Tibial nerve (tissue), 4 donors: ENCODE results near the gene NFIB. TPM values are rescaled to one million over a fixed set of nuclear protein-coding genes. Genes with fewer than 3 reads are reported as not detected.

Experiments used
- DNase-seq, 2 donors: peaks; one replicate each; pipeline ENCODE4 v3.0.0-alpha.2; 2019; ENCODE audit warnings: low spot score in 2 of 2
- H3K27ac ChIP-seq, 4 donors: fragments of 200-600 bp; sonication (generic) in 3 of 4; one replicate each; pipeline ENCODE4 v1.5.1; 2017 to 2019; ENCODE audit warnings: mild to moderate bottlenecking in 1 of 4
- H3K27me3 ChIP-seq, 2 donors: fragments of 200-600 bp; sonication (generic) in 1 of 2; one replicate each; pipeline versions ENCODE4 v1.5.1 to v1.6.0; 2017 to 2019
- H3K36me3 ChIP-seq, 3 donors: fragments of 200-600 bp; sonication (generic); one replicate each; pipeline ENCODE4 v1.5.1; 2018 to 2019
- H3K4me1 ChIP-seq, 4 donors: fragments of 200-600 bp; sonication (generic) in 3 of 4; one replicate each; pipeline ENCODE4 v1.5.1; 2017 to 2019
- H3K4me3 ChIP-seq, 4 donors: fragments of 200-600 bp; sonication (generic) in 3 of 4; one replicate each; pipeline ENCODE4 v1.5.1; 2017 to 2019; ENCODE audit warnings: mild to moderate bottlenecking in 1 of 4, moderate library complexity in 1 of 4
- H3K9me3 ChIP-seq, 4 donors: fragments of 200-600 bp; sonication (generic) in 3 of 4; one replicate each; pipeline ENCODE4 v1.5.1; 2017 to 2019
- EP300 ChIP-seq, 2 donors: sonication (generic); formaldehyde crosslinking; IDR thresholded peaks; one replicate each; pipeline ENCODE4 v1.6.1; 2017; ENCODE audit warnings: antibody characterized with exemption in 2 of 2, mild to moderate bottlenecking in 1 of 2
- POLR2A ChIP-seq, 2 donors: fragments of 450-650 bp; IDR thresholded peaks; one replicate each; pipeline ENCODE4 v1.6.1; 2017; ENCODE audit warnings: antibody characterized with exemption in 2 of 2, mild to moderate bottlenecking in 2 of 2, moderate library complexity in 2 of 2
- WGBS, 2 donors: methylation state at CpG; one replicate each; pipeline ENCODE4 v1.1.5; 2018; 5-methylcytosine and 5-hydroxymethylcytosine counted together
- total RNA-seq, 4 donors: library from RNA; depleted of rRNA; stranded (reverse); fragments of >200 nt; gene quantifications; one replicate each; pipeline ENCODE4 v1.1.0, GENCODE V29; 2016
- TF ChIP-seq, protein P1 (sequence below), 5 experiments: fragments of 200-600 bp in 3 of 5; fragments of 450-650 bp in 2 of 5; sonication (generic) in 3 of 5; IDR thresholded peaks; one replicate each; pipeline ENCODE4 v1.5.1; 2016 to 2019; ENCODE audit warnings: antibody characterized with exemption in 5 of 5, mild to moderate bottlenecking in 3 of 5, moderate library complexity in 2 of 5

Gene NFIB
- total RNA-seq, 4 donors from 2014 or later: 52.1 to 125 (median 78.1) TPM

DNA sequence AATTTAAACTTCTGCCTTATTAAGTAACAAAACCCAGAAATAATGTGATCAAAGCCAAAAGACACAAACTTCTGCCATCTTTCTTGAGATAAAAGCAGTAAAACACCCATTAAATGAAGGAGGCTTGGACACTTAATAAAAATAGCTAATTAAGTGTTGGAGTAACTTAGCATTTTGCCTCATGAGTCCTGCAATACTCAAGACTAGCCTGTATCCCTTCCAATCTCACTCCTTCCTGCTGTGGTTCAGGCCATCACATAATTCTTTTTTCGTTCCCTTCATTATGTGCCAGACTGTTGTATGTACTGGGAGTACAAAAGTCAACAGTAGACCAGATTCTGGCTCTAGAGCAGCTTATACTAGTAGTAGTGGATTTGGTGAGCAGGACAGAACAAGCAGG, 250.2 kb downstream of the NFIB start:
- H3K4me3 ChIP-seq: no peak overlapping the region
- H3K36me3 ChIP-seq: no peaks in the 10 kb centered on the region
- no peak overlapping the region for H3K27ac ChIP-seq
- no peaks in the 10 kb centered on the region for H3K27me3 ChIP-seq
- WGBS, 2 donors: 91% methylated on average over 1 of the region's 1 CpG
- TF ChIP-seq EP300 (IDR thresholded peaks at IDR 0.05): no peak
- TF ChIP-seq POLR2A (IDR thresholded peaks at IDR 0.05): no peak
- TF ChIP-seq, protein P1, sequence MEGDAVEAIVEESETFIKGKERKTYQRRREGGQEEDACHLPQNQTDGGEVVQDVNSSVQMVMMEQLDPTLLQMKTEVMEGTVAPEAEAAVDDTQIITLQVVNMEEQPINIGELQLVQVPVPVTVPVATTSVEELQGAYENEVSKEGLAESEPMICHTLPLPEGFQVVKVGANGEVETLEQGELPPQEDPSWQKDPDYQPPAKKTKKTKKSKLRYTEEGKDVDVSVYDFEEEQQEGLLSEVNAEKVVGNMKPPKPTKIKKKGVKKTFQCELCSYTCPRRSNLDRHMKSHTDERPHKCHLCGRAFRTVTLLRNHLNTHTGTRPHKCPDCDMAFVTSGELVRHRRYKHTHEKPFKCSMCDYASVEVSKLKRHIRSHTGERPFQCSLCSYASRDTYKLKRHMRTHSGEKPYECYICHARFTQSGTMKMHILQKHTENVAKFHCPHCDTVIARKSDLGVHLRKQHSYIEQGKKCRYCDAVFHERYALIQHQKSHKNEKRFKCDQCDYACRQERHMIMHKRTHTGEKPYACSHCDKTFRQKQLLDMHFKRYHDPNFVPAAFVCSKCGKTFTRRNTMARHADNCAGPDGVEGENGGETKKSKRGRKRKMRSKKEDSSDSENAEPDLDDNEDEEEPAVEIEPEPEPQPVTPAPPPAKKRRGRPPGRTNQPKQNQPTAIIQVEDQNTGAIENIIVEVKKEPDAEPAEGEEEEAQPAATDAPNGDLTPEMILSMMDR (IDR thresholded peaks at IDR 0.05): no peak
- no peak for DNase-seq
- H3K4me1 ChIP-seq: no peaks in the 10 kb centered on the region
- no peaks in the 10 kb centered on the region for H3K9me3 ChIP-seq

DNA sequence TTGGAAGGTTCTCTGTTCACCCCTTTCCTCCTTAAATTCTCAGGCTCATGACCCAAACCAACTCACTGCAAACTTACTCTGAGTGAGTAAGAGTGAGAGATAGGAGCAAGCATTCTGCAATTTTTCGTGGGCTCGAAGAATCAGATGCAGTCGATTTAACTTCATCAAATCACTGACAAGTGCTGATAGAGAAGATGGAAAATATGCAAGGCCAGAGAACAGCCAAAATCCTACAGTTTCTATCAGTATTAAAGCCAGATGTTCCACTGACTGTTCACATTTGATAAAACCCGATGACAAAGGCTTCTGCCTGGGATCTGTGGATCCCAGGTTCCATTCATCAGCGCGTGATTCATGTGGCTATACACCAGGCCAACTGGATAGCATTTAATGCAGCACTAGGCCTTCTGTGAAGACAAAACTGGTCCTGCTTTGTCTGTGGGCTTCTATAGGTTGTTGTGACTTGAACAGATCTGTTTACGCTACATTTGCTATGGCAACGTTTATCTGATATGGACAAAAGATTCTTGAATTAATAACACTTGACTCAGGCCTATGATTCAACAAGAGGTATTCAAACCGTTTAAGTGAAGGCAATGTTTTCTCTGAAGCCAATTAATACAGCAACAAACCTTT, 251.2 kb downstream of the NFIB start:
- Histone ChIP-seq H3K27ac (no peak overlapping the region), H3K9me3 (no peaks in the 10 kb centered on the region), H3K36me3 (no peaks in the 10 kb centered on the region), H3K4me3 (no peak overlapping the region), H3K4me1 (no peaks in the 10 kb centered on the region), H3K27me3 (no peaks in the 10 kb centered on the region)
- DNase-seq: no peak
- no peak for TF ChIP-seq EP300 (IDR thresholded peaks at IDR 0.05)
- TF ChIP-seq POLR2A (IDR thresholded peaks at IDR 0.05): no peak
- TF ChIP-seq, protein P1 (IDR thresholded peaks at IDR 0.05): no peak
- WGBS, 2 donors: 74 to 77% methylated on average over 9 of the region's 9 CpGs

DNA sequence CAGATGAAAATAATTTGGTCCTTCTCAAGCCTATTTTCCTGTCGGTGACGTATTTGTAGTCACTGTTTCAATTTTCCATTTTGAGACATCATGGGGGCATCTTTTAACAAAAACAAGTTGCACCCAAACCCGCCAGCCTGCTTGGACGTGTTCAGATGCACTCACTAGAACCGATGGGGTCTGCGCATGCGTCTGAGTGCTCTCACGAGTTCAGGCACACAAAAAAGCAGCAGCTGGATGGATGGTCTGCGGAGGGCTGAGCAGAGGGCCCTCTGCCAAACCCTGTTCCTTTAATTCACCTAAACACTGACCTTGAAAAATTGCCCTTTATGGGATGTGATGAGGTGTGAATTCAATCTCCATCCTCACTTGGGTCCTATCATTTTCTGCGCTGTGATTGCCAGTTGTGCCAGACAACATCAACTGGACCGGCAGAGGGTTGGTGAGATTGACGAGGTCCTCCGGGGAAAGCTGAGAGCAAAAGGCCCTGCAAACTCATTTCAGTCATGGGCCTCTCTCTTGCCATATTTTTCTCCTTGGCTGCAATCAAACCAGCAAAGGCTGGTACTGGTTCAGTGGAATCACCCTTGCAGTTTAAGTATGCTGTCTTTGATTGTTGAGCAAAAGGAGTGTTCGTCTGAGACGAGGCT, 251.9 kb downstream of the NFIB start:
- DNase-seq: no peak
- Histone ChIP-seq H3K4me1 (no peaks in the 10 kb centered on the region), H3K27ac (no peak overlapping the region), H3K36me3 (no peaks in the 10 kb centered on the region), H3K27me3 (no peaks in the 10 kb centered on the region), H3K4me3 (no peak overlapping the region), H3K9me3 (no peaks in the 10 kb centered on the region)
- 81 to 85% methylated on average over 15 of the region's 15 CpGs for whole genome bisulfite sequencing, 2 donors
- TF ChIP-seq EP300 (IDR thresholded peaks at IDR 0.05) (no peak), POLR2A (IDR thresholded peaks at IDR 0.05) (no peak)
- TF ChIP-seq, protein P1 (IDR thresholded peaks at IDR 0.05): no peak

DNA sequence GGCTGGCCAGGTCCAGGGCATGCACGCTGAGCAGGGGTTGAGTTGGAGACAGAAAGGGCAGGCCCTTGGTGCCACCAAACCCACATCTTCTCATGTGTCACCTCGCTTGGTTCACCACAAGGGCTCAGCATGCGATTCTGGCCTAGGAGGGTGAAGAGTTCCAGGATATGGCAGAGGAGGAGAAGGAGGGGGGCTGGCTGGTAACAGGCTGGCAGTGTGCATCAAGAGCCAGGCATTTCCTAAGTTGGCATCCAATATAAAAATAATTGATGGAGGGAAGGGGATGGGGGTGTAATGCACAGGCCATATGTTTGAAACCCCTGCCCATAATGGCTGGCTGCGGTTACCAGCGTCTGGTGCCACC, 255.6 kb downstream of the NFIB start:
- H3K4me1 ChIP-seq: no peaks in the 10 kb centered on the region
- no peak for DNase-seq
- H3K36me3 ChIP-seq: no peaks in the 10 kb centered on the region
- H3K27me3 ChIP-seq: no peaks in the 10 kb centered on the region
- H3K4me3 ChIP-seq: no peak overlapping the region
- TF ChIP-seq EP300 (IDR thresholded peaks at IDR 0.05): no peak
- TF ChIP-seq, protein P1 (IDR thresholded peaks at IDR 0.05): no peak
- TF ChIP-seq POLR2A (IDR thresholded peaks at IDR 0.05): no peak
- WGBS, 2 donors: 85 to 87% methylated on average over 5 of the region's 5 CpGs
- H3K9me3 ChIP-seq: no peaks in the 10 kb centered on the region
- H3K27ac ChIP-seq: no peak overlapping the region
